Inferior parietal cortex (tissue), 1 donor: Measurements from ENCODE around the gene MPRIP.

ENCODE experiments used
- DNase-seq: peaks from one replicate; pipeline ENCODE4 v3.0.0-alpha.2; 2016; ENCODE audit errors: extremely low spot score

MPRIP gene

DNA sequence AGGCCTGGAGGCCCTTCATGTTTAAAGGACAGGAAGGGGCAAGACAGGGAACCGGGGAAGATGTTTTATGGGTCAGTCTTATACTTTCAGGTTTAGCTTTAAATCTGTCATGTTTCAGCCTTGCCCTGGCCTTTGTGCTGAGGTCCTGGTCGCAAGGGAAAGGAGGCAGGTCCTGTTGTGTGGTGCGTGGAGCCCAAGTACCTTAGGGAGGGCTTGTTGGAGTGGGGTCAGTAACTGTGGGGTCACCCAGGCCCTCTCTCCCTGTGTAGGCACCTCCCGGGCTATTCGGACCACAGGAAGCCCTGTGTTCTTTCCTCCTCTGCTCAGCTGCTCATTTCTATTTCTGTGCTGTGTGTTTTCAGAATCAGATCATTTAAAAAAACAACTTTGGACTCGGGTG is 42.7 kb downstream of the MPRIP start:
- DNase-seq, result no peak

DNA sequence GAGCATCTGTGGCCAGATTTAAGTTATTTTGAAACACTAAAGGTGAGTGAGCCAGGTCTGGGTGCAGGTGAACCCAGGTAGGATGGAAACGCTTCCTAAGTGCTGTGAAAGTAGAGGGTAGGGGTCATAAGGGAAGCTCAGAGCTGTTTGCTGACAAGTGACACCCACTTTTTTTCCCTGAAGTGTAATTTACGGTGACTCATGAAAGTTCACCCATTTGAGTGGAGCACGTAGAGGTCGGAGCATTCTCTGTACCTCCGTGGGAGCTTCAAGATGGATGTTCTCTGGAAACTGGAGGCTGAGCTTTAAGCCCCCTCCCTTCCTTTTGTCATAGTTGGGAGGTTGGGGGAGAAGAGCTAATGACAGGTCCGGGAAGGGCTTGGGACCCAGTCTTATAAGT is 44.3 kb downstream of the MPRIP start:
- DNase-seq, result no peak

DNA sequence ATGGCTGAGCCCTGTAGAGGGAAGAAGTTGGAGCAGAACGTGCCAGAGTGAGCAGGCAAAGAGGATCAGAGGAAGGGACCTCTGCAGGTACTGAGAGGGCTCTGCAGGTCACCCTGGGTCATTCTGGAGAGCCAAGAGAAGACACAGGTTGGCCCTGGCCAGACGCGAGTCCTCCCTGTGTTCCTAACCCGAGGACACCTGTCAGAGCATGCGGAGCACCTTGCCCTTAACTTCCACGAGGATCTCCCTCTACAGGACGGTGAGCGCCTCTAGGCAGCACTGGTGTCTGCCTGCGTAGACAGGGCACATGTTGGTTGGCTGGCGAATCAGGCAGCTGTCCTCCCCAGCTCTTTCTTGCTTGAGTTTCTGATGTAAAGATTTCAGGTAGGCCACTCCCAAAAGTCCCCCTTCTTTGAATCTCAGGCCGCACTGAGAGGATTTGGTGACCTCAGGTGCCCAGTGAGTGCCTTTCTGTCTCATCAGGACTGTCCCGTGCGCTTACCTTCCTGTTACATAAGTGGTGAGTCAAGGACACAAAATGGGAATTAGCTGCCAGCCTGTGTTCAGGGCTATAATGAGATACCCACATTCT is 45.3 kb downstream of the MPRIP start:
- DNase-seq, result no peak

DNA sequence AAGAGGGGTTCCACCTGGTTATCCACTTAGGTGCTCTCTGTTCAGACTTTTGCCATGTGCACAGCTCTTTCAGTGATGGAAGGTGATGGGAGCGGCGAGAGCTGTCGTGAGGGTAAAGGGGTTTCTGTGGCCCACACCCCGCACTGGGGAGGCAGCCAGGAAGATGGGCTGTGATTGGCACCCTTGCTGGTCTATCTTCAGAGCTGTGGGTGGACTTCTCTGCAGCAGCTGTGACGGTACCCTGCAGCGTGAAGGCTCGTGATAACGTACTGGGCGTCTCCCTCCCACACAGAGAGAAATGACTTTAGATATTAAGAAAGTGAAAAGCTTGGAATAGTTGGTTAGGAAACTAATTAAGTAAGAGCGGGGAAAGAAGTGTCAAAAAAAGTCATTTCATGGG is 45.8 kb downstream of the MPRIP start:
- no peak for DNase-seq

DNA sequence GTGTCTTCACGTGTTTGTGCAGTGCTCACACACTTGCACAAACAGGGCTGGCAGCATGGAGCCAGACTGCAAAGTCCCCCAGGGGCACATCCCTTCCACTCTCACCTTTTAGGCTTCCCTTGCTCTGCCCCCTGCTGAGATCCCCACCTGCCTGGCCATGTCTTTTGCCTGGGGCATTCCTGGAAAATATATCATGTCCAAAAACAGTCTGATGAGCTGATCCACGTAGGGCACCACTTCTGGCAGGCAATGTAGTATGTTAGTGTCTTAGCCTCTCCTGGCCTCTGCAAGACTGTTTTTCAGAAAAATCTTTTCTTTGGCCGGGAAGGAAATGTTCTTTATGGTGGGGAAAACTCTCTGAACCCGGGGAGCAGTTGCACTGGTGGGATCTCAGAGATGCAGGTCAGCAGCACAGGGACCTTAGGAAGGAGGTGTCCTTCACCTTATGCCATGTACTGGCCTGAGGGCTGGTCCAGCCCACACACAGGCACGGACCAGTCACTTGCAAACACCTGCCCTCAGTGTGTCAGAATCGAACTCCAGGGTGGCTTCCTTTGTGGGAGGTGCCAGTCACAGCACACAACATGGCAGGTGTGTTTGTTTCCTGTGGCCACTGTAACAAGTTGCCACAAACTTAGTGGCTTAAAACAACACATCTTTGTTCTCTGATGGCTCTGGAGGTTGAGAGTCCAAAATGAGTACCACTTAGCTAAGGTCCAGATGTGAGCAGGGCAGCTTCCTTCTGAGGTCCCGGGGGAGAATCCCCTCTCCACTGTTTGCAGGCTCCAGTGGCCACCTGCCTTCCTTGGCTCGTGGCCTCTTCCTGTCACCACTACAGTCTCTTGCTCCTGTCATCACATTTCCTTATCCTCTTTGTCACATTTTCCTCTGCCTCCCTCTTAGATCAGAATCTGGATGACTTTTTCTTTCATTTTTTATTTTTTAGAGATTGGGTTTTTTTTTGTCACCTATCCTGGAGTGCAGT is 46.6 kb downstream of the MPRIP start:
- DNase-seq, result no peak

DNA sequence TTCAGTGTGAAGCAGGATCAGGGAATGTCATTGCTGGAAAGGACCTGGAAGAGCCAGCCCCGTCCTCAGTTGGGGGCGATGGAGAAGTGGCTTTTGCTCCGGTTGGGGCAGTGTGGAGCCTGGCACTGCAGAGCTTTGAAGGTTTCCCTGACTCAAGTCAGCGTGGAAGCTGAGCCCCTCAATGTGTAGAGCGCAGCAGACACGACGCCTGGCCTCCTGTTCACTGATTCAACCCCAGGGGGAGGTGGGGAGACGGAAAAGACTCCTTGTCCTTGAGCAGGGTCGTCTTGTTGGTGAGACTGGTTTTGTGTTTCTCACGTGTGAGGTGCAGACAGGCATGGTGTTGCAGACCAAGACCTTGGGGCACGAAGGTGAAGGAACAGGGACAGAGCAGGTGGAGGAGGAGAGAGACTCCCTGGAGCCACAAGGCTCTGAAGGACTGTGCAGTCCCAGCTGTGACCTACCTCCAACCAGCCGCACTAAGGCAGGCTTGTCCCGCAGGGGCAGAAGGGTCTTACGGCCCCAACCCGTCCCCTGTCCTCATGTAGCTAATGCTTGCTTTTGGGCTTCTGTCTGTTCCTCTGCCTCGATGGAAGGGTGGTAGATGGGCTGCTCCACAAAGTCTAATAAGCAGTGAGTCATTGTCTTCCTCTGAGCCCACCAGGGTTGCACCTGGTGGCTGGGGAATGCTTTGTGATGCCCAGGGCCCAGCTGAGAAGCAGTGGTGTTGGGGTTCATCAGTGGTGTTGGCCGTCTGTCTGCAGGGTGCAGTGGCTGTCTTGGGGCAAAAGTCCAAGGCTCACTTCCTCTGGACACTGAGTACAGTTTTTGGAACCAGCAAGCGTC is 47.8 kb downstream of the MPRIP start:
- no peak for DNase-seq

DNA sequence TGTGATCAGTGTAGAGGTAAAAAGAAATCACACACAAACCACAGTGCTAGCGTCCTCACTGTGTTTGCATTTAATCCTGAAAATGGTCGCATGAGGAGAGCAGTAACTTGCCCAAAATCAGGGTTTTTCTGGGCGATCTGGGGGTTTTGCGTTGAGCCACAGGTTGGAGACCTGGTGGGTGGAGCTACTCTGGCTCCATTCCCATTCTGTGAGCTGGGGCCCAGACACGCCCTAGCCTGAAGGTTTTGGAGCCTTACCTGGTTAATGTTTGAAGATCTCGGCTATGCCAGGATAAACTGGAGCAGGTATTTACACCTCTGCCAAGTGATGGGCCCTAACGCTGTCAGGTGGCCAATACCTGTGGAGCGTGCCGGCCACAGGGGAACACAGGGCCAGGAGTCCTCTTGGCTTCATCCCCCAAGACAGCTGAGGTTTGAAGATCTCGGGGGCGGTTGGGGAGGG is 48.4 kb downstream of the MPRIP start:
- no peak for DNase-seq

DNA sequence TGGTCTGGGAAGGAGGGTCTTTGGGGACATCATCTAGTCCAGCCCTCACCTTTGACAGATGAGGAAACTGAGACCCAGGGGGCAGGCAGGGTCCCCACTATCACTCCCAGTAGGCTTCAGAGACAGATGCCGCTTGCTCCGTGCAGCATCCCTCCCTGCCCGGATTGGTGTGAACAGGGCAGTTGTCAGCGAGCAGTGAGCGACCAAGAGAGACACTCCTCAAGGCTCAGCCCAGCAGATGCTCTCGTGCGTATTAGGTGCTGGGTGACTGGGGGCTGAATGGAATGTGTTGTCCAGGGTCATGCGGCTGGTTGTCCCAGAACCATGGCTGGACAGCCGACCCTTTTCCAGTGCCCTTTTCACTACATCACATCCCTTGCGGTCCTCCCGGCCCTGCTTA is 49.0 kb downstream of the MPRIP start:
- no peak for DNase-seq

DNA sequence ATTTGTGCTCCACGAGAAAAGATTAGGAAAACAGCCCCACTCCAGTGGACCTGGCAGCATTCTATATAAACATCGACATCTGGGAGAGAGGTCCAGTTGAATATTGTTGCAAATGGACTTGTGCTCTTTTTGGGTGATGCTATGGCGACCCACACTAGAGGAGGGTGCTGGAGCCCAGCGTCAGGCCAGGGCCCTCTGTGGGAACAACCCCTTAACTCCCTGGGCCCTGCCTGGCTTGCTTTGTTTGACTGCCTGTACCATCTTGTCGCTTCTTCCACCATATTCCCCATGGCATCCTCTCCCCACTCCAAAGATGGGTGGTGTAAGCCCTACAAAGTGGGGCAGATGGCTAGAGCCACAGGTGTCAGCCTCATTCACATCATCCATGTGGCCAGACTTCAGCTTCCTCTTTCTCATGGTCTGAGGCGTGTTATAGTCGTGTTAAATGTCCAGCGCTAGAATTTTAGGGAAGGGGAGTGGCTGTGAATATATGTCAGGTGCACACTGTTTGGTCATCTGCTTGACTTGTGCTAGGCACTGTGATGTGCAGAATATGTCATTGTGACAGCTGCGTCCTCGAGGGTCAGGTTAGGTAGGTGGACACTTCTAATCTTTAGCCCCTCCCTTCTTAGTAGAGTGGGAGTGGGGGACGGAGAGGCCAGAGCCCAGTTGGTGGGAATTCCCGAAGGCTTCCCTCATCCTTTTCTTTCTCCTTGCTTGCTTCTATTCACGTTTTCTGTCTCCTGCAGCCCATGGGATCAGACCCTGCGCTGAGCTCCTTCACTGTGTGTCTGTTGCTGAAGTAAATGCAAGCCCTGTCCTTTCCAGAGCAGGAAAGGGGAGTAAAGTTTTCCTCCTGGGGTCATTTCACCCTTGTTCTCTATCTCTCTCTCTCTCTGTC is 49.8 kb downstream of the MPRIP start:
- DNase-seq, result no peak

DNA sequence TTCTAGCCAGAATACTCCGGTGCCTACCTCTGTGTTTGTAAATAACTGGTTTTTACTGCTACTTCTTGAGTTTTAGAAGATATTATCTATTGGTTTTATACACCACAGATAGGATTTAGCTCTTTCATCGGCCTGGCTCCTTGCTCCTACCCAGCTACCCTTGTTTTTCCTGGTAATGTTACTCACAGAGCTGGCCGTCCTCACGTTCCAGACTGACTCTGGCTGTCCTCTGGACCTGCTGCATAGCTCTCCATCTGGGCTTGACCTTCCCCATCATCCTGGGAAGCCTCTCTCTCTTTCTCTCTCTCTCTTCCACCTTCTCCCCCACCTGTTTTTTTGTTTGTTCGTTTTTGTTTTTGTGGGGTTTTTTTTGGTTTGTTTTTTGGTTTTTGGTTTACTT is 51.5 kb downstream of the MPRIP start:
- no peak for DNase-seq

DNA sequence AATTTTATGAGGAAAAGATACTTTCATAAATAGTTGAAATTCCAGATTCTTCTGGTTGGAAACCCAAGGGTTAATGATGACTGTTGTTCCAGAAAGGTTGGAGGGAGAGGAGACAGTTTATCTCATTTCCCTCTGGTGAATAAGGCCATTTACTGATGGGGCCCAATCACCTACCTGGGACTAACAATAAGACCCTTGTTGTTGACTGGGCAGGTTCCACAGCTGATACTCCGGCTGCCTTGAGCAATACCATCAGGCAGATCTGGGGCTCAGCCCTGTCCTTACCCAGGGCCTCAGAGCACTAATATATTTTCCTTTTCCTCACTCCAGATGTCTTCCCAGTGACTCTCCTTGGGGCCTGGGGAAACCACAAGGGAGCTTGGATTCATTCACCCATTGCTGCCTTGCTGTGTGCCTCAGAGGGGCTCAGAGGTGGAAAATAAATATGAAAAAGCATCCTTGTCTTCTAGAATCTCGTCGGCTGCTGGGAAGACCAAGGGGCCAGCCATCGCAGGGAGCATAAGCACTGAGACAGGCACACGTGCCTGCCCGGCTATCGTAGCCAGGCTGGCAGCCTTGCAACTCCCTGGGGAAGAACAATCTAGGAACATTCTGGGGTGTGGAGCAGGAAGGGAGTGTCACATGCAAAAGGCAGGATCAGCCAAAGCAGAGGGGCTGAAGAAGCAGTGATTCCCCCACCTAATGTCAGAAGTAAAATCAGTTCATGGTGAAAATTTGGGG is 54.4 kb downstream of the MPRIP start:
- DNase-seq, result no peak

DNA sequence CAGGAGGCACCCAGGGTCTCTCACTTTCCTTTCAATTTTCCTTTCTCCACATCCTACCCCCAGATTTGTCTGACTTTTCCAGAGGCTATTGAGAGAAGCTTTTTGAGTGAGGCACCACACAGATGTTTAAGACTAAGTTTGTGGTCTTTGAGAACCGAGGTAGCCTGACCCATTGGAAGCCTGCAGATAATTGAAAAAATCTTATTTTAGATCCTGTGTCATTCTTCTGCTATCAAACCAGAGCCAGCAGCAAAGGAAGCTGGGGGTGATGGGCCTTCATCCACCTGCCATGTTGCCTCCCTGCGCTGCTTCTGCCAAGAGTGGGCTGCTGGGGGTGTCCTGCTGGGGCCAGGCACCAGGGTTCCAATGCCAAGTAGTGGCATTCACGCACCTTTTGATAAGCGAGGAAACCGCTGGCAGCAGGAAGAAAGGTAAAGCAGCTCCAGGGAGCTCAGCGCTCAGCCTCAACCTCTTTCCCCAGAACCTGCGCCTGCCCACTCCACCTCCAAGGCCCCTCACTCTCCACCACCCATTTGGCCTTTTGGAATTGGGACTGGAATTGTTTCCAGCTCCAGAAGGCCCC is 55.6 kb downstream of the MPRIP start:
- no peak for DNase-seq

DNA sequence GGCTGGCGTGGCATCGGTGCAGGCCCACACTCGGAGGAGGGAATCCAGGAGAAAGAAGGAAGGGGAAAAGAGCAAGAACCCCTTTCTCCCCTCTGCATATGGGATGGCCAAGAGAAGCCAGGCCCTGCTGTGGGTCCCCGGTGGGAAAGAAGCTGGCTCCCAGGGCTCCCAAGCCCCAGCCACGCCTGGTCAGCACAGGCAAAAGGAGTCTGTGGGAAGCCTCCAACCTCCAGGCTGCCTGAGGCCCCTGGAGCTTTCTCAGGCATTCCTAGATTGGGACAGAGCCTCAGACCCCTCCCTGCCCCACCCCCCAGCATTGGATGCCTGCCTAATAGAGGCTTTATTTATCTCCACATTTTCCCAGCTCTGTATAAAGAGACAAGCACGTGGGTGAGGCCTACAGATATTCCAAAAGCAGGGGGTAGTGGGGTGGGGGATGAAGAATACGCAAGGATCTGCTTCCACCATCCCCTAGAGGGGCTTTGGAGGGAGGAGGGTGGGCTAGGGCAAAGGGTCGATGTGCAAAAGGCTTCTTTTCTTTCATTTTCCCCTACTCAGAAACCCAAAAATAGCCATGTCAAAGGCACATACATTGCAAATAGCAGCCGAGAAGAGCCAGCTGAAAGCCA is 56.4 kb downstream of the MPRIP start:
- no peak for DNase-seq

DNA sequence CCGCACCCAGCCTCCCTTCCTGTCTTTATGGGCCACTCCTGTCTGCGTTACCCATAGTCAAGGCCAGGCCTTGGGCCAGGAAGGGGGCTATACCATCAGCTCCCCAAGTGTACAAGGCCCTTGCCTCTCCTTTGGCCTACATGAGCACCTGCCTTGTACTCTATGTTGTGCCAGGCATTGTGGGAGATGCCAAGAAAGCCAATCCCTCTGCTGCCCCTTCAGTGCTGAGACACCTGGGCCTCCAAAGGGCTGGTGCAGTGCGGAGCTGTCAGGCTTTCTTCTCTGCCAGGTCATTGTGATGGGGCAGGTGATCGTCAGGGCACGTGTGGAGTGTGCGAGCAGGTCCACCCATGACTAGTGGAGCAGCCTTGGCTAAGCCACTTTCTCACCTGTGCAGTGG is 59.9 kb downstream of the MPRIP start:
- DNase-seq, result no peak

DNA sequence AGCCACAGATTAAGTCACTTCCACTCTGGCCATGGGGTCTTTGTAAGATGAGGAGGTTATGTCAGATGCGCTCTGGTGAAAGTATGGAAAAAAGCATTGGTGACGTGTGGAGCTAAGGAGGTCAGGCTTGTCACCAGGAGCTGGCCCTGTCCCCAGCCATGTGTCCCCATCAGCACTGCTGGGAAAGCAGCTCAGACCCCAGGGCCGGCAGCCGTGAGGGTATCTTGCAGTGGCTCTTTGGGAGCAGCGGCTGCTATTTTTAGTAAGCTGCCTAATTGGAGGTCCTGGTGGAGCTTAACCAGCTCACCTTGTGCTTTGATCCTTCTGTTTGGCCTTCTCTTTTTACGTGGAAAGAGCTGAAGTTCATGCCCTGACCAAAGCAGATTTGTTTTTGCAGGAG is 60.9 kb downstream of the MPRIP start:
- no peak for DNase-seq

DNA sequence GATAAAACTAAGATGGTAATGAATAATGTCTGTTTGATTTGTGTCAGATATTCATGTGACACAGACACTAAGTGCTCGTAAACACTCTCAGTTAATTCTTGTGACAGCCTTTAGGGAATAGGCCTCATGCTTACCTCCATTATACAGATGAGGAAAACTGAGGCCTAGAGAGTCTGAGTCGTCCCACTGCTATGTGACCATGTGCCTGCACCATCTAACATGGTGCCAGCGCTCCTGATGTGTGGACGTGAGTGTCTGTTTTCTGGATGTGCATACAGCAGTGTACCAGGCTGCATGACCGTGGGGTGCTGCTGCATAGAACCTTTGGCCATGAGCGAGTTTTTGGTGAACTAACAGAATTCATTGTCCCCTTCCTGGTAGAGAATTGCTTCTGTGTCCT is 61.8 kb downstream of the MPRIP start:
- no peak for DNase-seq

DNA sequence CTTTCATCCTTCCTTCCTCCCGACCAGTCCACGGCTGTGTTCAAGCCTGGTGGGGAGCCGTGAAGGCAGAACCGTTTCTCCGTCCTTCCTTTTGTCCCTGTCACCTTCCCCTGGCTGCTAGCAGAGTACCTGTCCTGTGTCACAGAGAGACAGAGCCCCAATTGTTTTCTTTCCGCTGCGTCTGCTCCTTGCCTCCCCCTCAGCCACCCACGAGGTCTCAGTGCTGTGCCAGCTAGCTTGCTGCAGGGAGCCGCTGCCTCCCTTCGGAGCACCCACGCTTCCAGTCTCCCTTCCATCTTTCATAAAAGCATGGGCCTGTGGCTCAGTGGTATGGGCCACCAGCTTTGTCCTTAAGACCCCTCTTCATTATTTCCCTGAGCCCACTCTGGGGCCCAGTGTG is 62.2 kb downstream of the MPRIP start:
- DNase-seq, result no peak

DNA sequence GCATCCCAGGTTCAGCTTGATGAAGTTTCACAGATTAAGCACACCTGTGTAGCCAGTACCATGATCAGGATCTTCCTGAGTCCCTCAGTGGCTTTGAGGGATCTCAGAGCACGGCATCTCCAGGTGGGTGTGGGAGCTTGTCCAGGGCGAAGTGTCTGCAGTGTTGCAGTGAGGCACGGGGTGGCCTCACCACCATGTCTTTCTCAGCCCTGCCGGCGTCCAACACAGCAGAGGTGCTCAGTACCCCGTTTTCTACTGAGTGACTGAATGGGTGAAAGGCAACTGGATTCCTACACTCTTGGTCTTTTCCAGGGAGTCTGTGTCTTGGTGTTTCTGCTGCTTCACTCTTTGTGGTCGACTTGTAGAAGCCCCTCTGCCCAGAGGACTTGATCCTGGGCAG is 63.7 kb downstream of the MPRIP start:
- DNase-seq, result no peak

DNA sequence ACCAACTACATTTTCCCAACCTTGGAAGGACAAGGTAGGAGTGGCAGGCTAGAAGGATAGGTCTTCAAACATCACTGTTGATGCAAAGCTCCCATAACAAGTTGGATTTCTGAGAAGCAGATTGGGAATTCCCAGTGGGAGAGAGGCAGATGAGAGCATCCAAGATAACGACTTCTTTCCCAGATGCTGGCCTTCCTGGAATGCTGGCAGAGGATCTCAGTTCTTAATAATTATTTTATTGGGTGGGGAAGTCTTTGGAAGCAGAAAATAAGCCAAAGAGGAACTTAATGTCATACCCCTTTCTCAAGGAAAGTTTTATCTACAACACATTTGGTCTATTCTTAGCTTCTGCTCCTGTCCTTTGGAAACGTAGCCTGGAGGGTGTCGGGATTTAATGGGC is 64.5 kb downstream of the MPRIP start:
- DNase-seq, result no peak

DNA sequence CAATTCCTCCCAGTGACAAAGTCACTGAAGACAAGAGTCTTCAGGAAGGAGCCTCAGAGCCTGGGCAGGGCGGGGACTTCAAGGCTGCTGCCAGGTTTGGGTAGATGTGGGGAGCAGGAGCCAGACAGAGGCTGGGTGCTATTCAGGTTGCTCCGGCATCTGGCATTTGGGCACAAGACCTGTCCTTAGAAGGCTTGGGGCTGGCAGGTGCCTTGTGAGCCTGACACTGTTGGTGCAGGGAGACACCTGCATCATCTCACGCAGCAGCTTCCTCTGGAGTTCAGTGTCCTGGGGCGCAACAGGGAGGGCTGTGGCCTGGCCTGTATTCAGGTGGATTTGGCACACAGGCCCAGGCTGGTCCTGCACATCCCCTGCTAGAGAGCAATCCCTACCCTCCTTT is 65.0 kb downstream of the MPRIP start:
- DNase-seq, result no peak
